HepG2 (cell line): ENCODE results near the gene PRODH. TPM values are rescaled to one million over a fixed set of nuclear protein-coding genes. Genes with fewer than 3 reads are reported as not detected.

ENCODE experiments used
- MEIS2 ChIP-seq: sonication (generic); formaldehyde crosslinking; IDR thresholded peaks from 2 replicates; pipeline ENCODE4 v1.9.0; 2021; ENCODE audit warnings: mild to moderate bottlenecking, missing genetic modification reagents
- MXD1 ChIP-seq: sonication (generic); formaldehyde crosslinking; IDR thresholded peaks from 2 replicates; pipeline ENCODE4 v1.4.0; 2020; ENCODE audit warnings: mild to moderate bottlenecking, missing genetic modification reagents
- PLRG1 ChIP-seq: fragments of 450-650 bp; conservative IDR thresholded peaks from 2 replicates; pipeline ENCODE4 v1.6.1; 2016
- POGK ChIP-seq: sonication (generic); formaldehyde crosslinking; conservative IDR thresholded peaks from 2 replicates; pipeline ENCODE4 v1.8.0; 2022; ENCODE audit warnings: mild to moderate bottlenecking, moderate library complexity, missing genetic modification reagents
- REST ChIP-seq, 2 experiments: IDR thresholded peaks; 2 replicates each; pipeline ENCODE4 v1.6.1; 2011 to 2012; ENCODE audit warnings: low read length in 2 of 2, borderline replicate concordance in 1 of 2, low read depth in 1 of 2, mild to moderate bottlenecking in 1 of 2, moderate library complexity in 1 of 2
- SP1 ChIP-seq, 2 experiments: fragments of 450-650 bp in 1 of 2; sonication (generic) in 1 of 2; formaldehyde crosslinking in 1 of 2; IDR thresholded peaks; 2 replicates each; pipeline versions ENCODE4 v1.4.0 to v1.6.1; 2016 to 2020; ENCODE audit warnings: missing genetic modification reagents in 1 of 2
- SP2 ChIP-seq: sonication (generic); formaldehyde crosslinking; IDR thresholded peaks from 2 replicates; pipeline ENCODE4 v1.5.1; 2020; ENCODE audit warnings: mild to moderate bottlenecking, missing genetic modification reagents
- XRCC5 ChIP-seq: fragments of 200-400 bp; formaldehyde crosslinking; optimal IDR thresholded peaks from 2 replicates; pipeline ENCODE3; 2017; ENCODE audit warnings: mild to moderate bottlenecking, low read length
- ZNF232 ChIP-seq: sonication (generic); formaldehyde crosslinking; IDR thresholded peaks from 2 replicates; pipeline ENCODE4 v1.4.0; 2020; ENCODE audit warnings: missing genetic modification reagents, borderline replicate concordance
- ZNF609 ChIP-seq: sonication (generic); formaldehyde crosslinking; IDR thresholded peaks from 2 replicates; pipeline ENCODE4 v1.4.0; 2020; ENCODE audit warnings: mild to moderate bottlenecking, missing genetic modification reagents, borderline replicate concordance
- ZNF772 ChIP-seq: sonication (generic); formaldehyde crosslinking; IDR thresholded peaks from 2 replicates; pipeline ENCODE4 v1.5.0; 2020; ENCODE audit warnings: mild to moderate bottlenecking, missing genetic modification reagents
- ZNF773 ChIP-seq: sonication (generic); formaldehyde crosslinking; IDR thresholded peaks from 2 replicates; pipeline ENCODE4 v1.4.0; 2020; ENCODE audit warnings: missing genetic modification reagents, borderline replicate concordance
- polyA plus RNA-seq, 8 experiments: library from polyadenylated mRNA; depleted of rRNA in 3 of 8; stranded (reverse) in 7 of 8; unstranded in 1 of 8; fragments of >200 nt; fragmentation: Illumina TruSeq in 4 of 8; extraction: Trizol in 4 of 8; gene quantifications; 2 replicates each; pipeline versions ENCODE4 v1.2.1 to v1.2.3, GENCODE V29; 2011 to 2016; ENCODE audit warnings: low read depth in 4 of 8, missing spikeins in 1 of 8, mixed read lengths in 1 of 8; ENCODE audit not compliant: insufficient read depth in 1 of 8
- total RNA-seq, 5 experiments: library from RNA; depleted of rRNA; stranded (reverse); fragments of >200 nt; fragmentation: Illumina TruSeq; extraction: Trizol; gene quantifications; 2 replicates each; pipeline ENCODE4 v1.2.3, GENCODE V29; 2016; ENCODE audit warnings: low read depth in 1 of 5
- TF ChIP-seq, protein P1 (sequence below): sonication (generic); formaldehyde crosslinking; IDR thresholded peaks from 2 replicates; pipeline ENCODE4 v1.8.1; 2022; ENCODE audit warnings: mild to moderate bottlenecking, missing genetic modification reagents
- TF ChIP-seq, protein P2 (sequence below): conservative IDR thresholded peaks from 2 replicates; pipeline ENCODE4 v1.6.1; 2018; ENCODE audit warnings: missing genetic modification reagents

Gene PRODH
- total and polyA plus RNA-seq, 2 of the 13 experiments (the other 11 are each of a cell fraction or from before 2014, with no cell fraction given), result 0.29 to 0.30 TPM

DNA sequence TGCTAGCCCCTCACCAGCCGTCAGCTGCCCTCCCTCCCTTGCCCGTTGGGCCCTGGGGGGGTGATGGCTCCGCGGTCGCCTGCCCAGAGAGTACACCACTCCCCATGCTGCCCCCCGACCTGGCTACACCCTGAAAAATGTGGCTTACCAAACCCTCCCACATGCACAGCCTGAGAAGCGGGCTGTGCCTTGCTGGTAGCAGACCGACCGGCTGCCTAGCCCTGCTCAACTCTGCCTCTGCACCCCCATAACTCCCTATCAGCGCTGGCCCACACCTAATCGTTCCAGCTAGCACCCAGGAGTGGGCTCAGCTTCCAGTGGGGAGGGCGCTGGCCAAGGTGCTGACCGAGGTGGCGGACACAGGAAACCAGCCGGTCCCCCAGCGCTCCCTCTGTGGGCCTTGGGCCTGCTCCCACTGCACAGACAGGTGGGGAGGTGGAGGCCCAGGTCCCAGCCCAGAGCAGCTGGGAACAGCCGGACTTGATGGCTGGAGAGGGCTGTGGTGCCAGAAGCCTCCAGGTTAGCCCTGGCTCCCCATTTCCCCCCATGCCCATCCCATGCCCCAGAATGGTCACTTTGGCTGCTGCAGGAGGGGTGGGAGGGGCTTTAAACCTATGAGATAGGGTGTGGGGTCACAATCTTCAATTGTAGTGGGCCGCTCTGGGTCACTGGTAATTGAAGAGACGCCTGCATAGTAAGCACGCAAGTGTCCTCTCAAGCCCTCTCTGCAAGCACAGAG is 32.1 kb upstream of the PRODH start (continued):
- TF ChIP-seq, protein P1, sequence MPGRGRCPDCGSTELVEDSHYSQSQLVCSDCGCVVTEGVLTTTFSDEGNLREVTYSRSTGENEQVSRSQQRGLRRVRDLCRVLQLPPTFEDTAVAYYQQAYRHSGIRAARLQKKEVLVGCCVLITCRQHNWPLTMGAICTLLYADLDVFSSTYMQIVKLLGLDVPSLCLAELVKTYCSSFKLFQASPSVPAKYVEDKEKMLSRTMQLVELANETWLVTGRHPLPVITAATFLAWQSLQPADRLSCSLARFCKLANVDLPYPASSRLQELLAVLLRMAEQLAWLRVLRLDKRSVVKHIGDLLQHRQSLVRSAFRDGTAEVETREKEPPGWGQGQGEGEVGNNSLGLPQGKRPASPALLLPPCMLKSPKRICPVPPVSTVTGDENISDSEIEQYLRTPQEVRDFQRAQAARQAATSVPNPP, result no peak
- TF ChIP-seq XRCC5, result no peak
- TF ChIP-seq MEIS2 (CRISPR knock-in tag), result no peak
- no peak for TF ChIP-seq SP1 (IDR thresholded peaks at IDR 0.05)
- no peak for TF ChIP-seq SP1 (CRISPR knock-in tag; IDR thresholded peaks at IDR 0.05)
- peak; percentile 90 to 94 for TF ChIP-seq REST (IDR thresholded peaks at IDR 0.05; ENCODE audit: borderline replicate concordance in 1 of 2, low read depth in 1 of 2, low read length in 2 of 2)
- TF ChIP-seq, protein P2, sequence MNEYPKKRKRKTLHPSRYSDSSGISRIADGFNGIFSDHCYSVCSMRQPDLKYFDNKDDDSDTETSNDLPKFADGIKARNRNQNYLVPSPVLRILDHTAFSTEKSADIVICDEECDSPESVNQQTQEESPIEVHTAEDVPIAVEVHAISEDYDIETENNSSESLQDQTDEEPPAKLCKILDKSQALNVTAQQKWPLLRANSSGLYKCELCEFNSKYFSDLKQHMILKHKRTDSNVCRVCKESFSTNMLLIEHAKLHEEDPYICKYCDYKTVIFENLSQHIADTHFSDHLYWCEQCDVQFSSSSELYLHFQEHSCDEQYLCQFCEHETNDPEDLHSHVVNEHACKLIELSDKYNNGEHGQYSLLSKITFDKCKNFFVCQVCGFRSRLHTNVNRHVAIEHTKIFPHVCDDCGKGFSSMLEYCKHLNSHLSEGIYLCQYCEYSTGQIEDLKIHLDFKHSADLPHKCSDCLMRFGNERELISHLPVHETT (CRISPR knock-in tag), result no peak
- TF ChIP-seq ZNF773 (CRISPR knock-in tag), result no peak
- no peak for TF ChIP-seq PLRG1
- peak; percentile 55; the same call in 1 of the 2 replicates for TF ChIP-seq ZNF232 (CRISPR knock-in tag)
- TF ChIP-seq MXD1 (CRISPR knock-in tag), result no peak; the same call in 1 of the 2 replicates
- no peak for TF ChIP-seq POGK (CRISPR knock-in tag)
- no peak for TF ChIP-seq ZNF609 (CRISPR knock-in tag)
- no peak for TF ChIP-seq SP2 (CRISPR knock-in tag)
- 0 out of 2 replicates have a peak, but pooled peaks have one; percentile 33 for TF ChIP-seq ZNF772 (CRISPR knock-in tag)
